SK-N-MC (cell line): Measurements from ENCODE around the gene CFAP77.

ENCODE experiments used
- EZH2 ChIP-seq: fragments of 200-600 bp; sonication (generic); IDR thresholded peaks from one replicate; pipeline ENCODE4 v1.6.1; 2017; ENCODE audit warnings: antibody characterized with exemption
- FOXP2 ChIP-seq: optimal IDR thresholded peaks from 2 replicates; pipeline ENCODE3; 2011; ENCODE audit warnings: mild to moderate bottlenecking, moderate library complexity; ENCODE audit not compliant: insufficient read depth; ENCODE audit errors: extremely low read length, control extremely low read depth
- POLR2AphosphoS5 ChIP-seq: IDR thresholded peaks from 2 replicates; pipeline ENCODE4 v1.6.1; 2012; ENCODE audit warnings: mild to moderate bottlenecking, low read depth, low read length, borderline replicate concordance

GRCh38 chr9:132518626-132519025 lies 108.6 kb downstream of the CFAP77 start:
- TF ChIP-seq EZH2 = no peak
- no peak for TF ChIP-seq POLR2AphosphoS5
- no peak for TF ChIP-seq FOXP2
